Activated B cell treated with CpG ODN at 0.5 μM for 24 hours (primary cell): Measurements from ENCODE around the gene LDAF1. TPM values are rescaled to one million over a fixed set of nuclear protein-coding genes. Genes with fewer than 3 reads are reported as not detected.

Experiments
- ATAC-seq: fragments of 200-7000 bp; cut with Tn5 transposase; one replicate; pipeline ENCODE4 v1.10.0; 2021; ENCODE audit warnings: low read depth, mild to moderate bottlenecking, moderate library complexity
- CTCF ChIA-PET: fragments of 350-600 bp; sonication (Branson Sonifier 250); formaldehyde crosslinking; loops from one replicate; lab custom pipeline; 2021; ENCODE audit warnings: antibody characterized with exemption; lab: Charles Lee
- POLR2A ChIA-PET: fragments of 350-600 bp; sonication (Branson Sonifier 250); formaldehyde crosslinking; loops from one replicate; lab custom pipeline; 2021; ENCODE audit warnings: antibody characterized with exemption; lab: Charles Lee
- DNase-seq: peaks from one replicate; pipeline ENCODE4 v3.0.0; 2022
- H3K27ac Mint-ChIP-seq: one replicate; pipeline ENCODE4 v1.8.0; 2020; ENCODE audit warnings: mixed read lengths
- H3K27me3 Mint-ChIP-seq: one replicate; pipeline ENCODE4 v1.8.0; 2021; ENCODE audit warnings: mixed read lengths
- H3K36me3 Mint-ChIP-seq: one replicate; pipeline ENCODE4 v1.8.0; 2021; ENCODE audit warnings: low read depth, mixed read lengths
- H3K4me1 Mint-ChIP-seq: one replicate; pipeline ENCODE4 v1.8.0; 2021; ENCODE audit warnings: mixed read lengths
- H3K4me3 Mint-ChIP-seq: one replicate; pipeline ENCODE4 v1.8.0; 2020; ENCODE audit warnings: mild to moderate bottlenecking, mixed read lengths
- H3K9me3 Mint-ChIP-seq: one replicate; pipeline ENCODE4 v1.8.0; 2020; ENCODE audit warnings: mixed read lengths
- intact Hi-C: fragments of 100-400 bp; cut with micrococcal nuclease; formaldehyde crosslinking; loops from one replicate; pipeline ENCODE4 v1.15.1; 2024
- total RNA-seq: library from RNA; stranded (reverse); gene quantifications from 2 replicates; pipeline ENCODE4 v1.2.3, GENCODE V29; 2022
- TF ChIP-seq, protein P1 (sequence below): fragments of 200-600 bp; IDR thresholded peaks from one replicate; pipeline ENCODE4 v1.8.0; 2022; ENCODE audit warnings: antibody characterized with exemption, mild to moderate bottlenecking

LDAF1 gene
- total RNA-seq, 1 donor from 2014 or later, result 17.2 TPM

DNA sequence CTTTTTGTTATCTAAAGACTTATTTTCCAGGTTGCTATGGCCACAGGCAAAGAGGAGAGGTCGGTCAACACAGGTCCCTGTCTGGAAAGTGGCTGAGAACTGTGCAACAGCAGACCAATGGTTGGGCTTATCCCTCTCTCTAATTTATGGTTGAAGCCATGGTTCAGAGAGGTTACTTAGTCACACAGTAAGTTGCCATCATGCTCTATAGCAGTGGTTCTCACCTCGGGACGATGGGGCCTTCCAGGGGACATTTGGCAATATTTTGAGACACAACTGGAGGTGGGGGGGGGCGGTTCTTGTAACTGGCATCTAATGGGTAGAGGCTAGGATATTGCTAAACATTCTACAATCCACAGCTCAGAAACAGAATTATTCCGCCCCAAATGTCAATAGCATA, 842 bp upstream of the LDAF1 start:
- TF ChIP-seq, protein P1, sequence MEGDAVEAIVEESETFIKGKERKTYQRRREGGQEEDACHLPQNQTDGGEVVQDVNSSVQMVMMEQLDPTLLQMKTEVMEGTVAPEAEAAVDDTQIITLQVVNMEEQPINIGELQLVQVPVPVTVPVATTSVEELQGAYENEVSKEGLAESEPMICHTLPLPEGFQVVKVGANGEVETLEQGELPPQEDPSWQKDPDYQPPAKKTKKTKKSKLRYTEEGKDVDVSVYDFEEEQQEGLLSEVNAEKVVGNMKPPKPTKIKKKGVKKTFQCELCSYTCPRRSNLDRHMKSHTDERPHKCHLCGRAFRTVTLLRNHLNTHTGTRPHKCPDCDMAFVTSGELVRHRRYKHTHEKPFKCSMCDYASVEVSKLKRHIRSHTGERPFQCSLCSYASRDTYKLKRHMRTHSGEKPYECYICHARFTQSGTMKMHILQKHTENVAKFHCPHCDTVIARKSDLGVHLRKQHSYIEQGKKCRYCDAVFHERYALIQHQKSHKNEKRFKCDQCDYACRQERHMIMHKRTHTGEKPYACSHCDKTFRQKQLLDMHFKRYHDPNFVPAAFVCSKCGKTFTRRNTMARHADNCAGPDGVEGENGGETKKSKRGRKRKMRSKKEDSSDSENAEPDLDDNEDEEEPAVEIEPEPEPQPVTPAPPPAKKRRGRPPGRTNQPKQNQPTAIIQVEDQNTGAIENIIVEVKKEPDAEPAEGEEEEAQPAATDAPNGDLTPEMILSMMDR, result no peak
- Mint-ChIP-seq H3K27me3 (no peaks in the 10 kb centered on the region), H3K4me1 (peaks cover 20% of the 10 kb centered on the region), H3K36me3 (peaks cover 13% of the 10 kb centered on the region), H3K9me3 (no peaks in the 10 kb centered on the region), H3K27ac (no peak overlapping the region), H3K4me3 (peak overlapping the region; percentile 92)
- CTCF ChIA-PET, result interaction anchor here (0.5 to 2.0 kb wide), 7 partner anchors 25 to 1217 kb away, joined by 3 to 6 read pairs (median 4); partner anchors contain the start of gene CRYM
- POLR2A ChIA-PET, result interaction anchor here (0.6 kb wide), 1 partner anchor 30 kb away, joined by 5 read pairs; no protein-coding TSS in a partner anchor
- intact Hi-C loops, result no loop called here
- no peak for ATAC-seq
- no peak for DNase-seq

DNA sequence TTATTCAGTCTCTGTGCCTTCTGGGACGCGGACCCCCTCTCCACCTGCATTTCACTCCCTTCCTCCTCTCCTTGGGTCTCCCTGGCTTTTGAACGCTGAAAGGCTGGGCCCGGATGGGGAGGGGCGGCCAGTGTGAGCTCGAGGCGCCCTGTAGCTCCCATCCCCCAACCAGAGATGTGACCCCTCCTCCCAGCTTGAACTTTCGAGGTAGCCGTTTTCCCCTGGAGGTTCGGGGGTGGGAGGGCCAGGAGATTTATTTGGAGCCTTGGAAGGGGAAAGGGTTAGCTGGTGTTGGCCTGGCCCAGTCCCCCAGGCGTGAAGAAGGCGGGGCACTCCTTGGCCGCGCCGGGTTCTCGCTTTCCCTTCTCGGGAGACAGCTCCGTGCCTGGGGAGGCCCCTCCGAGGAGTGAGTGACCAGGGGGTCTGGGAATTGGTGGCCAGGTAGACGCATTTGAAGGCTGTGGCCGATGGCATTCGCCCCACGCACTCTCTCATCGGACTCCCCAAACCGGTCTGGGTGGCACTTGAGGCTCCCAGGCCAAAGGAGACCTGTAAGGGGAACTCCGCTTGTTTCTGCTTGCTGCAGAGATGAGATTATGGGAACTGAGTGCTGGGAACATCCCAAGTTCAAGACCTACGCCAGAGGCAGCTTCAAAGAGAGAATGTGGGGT, 942 bp downstream of the LDAF1 start:
- intact Hi-C loops, result loop anchor here (1.0 kb wide), 2 partner anchors 29 to 395 kb away; no protein-coding TSS in a partner anchor
- POLR2A ChIA-PET, result interaction anchor here (0.7 to 1.6 kb wide), 3 partner anchors 27 to 1626 kb away, joined by 3 to 9 read pairs (median 5); no protein-coding TSS in a partner anchor
- peak overlapping the region; percentile 79 for H3K27ac Mint-ChIP-seq
- TF ChIP-seq, protein P1, result no peak
- H3K27me3 Mint-ChIP-seq, result no peaks in the 10 kb centered on the region
- peak overlapping the region; percentile 92 for H3K4me3 Mint-ChIP-seq
- ATAC-seq (peak; percentile 38), DNase-seq (peak; percentile 49)
- CTCF ChIA-PET, result interaction anchor here (1.1 to 1.6 kb wide), 2 partner anchors 28 to 29 kb away, joined by 4 to 5 read pairs; no protein-coding TSS in a partner anchor
- H3K4me1 Mint-ChIP-seq, result peaks cover 20% of the 10 kb centered on the region
- no peaks in the 10 kb centered on the region for H3K9me3 Mint-ChIP-seq
- peaks cover 26% of the 10 kb centered on the region for H3K36me3 Mint-ChIP-seq

DNA sequence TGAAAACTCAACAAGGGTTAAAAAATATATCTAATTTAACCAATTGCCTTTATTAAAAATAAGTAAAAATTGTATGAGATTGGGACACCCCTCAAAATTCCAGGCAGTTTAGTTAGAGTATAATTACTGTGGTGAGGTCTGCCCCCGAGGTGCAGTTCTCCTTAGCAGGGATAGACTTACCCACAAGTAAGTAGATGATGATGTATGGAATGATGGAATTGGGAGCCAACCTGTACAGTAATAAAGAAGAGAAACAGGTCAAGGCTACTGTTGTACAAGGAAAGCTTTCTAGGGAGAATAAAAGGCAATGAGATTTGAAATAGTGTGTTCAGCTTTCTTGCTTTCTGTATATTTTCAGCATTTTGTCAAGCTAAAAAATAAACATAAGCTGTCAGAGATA, 1.8 kb downstream of the LDAF1 start:
- ChIA-PET CTCF (interaction anchor here (1.6 kb wide), 1 partner anchor 28 kb away, joined by 5 read pairs; no protein-coding TSS in a partner anchor), POLR2A (interaction anchor here (0.5 to 0.6 kb wide), 2 partner anchors 111 to 1036 kb away, joined by 3 to 7 read pairs; no protein-coding TSS in a partner anchor)
- H3K27me3 Mint-ChIP-seq, result no peaks in the 10 kb centered on the region
- intact Hi-C loops, result no loop called here
- H3K36me3 Mint-ChIP-seq, result peaks cover 33% of the 10 kb centered on the region
- ATAC-seq (no peak), DNase-seq (no peak)
- TF ChIP-seq, protein P1, result no peak
- no peak overlapping the region for H3K4me3 Mint-ChIP-seq
- peaks cover 20% of the 10 kb centered on the region for H3K4me1 Mint-ChIP-seq
- no peak overlapping the region for H3K27ac Mint-ChIP-seq
- H3K9me3 Mint-ChIP-seq, result no peaks in the 10 kb centered on the region

DNA sequence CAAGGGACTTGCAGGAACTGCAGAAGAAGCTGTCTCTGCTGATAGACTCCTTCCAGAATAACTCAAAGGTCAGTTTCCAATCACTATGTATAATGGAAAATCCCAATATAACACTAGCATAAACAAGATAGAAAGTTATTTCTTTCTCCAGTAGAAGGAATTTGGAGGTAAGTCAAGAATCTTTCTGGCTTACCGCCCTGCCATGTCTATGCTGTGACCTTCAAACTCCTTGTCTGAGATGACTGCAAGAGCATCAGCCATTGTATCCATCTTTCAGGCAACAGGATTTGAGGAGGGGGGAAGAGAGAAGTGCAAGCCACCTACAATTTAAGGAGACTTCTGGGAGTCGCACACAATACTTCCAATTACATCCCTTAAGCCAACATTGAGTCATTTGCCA, 2.7 kb downstream of the LDAF1 start:
- no peak for ATAC-seq
- no peak for DNase-seq
- peak overlapping the region; percentile 12 for H3K27ac Mint-ChIP-seq
- H3K27me3 Mint-ChIP-seq, result no peaks in the 10 kb centered on the region
- ChIA-PET CTCF (interaction anchor here (0.7 kb wide), 1 partner anchor 104 kb away, joined by 3 read pairs; no protein-coding TSS in a partner anchor), POLR2A (no interaction called here)
- TF ChIP-seq, protein P1, result no peak
- H3K4me1 Mint-ChIP-seq, result peaks cover 20% of the 10 kb centered on the region
- intact Hi-C loops, result no loop called here
- H3K4me3 Mint-ChIP-seq, result no peak overlapping the region
- H3K36me3 Mint-ChIP-seq, result peaks cover 36% of the 10 kb centered on the region
- no peaks in the 10 kb centered on the region for H3K9me3 Mint-ChIP-seq

DNA sequence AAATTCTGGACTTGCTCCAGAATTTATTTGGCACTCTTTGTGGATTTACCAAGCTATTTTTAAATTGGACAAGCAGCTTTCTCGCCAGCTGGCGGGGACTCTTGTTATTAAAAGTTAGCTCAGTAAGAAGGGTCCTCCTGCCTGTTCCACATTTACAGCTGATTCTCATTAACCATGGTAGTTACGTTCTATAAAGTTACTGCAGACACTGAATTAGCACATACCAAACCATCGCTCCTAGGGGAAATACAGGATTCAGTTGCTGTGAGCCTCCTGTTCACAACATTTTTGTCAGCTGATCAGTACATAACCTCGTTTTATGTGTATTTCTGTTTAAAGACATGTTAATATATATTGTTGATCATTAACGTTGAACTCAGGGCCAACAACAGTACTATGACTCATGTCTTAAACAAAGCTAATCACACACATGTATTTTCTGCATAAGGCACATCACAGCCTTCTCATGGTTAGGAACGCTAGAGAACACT, 4.2 kb downstream of the LDAF1 start:
- POLR2A ChIA-PET, result no interaction called here
- TF ChIP-seq, protein P1, result no peak
- Mint-ChIP-seq H3K36me3 (peaks cover 45% of the 10 kb centered on the region), H3K9me3 (no peaks in the 10 kb centered on the region), H3K4me3 (no peak overlapping the region), H3K4me1 (peaks cover 16% of the 10 kb centered on the region), H3K27me3 (no peaks in the 10 kb centered on the region), H3K27ac (no peak overlapping the region)
- ATAC-seq (no peak), DNase-seq (no peak)
- intact Hi-C loops, result no loop called here
- CTCF ChIA-PET, result no interaction called here
